ENCODE measurements around the gene MYRF. TPM values are rescaled to one million over a fixed set of nuclear protein-coding genes. Genes with fewer than 3 reads are reported as not detected.

The MYRF gene
- total and polyA plus RNA-seq, 2 of the 13 experiments (the other 11 are each of a cell fraction or from before 2014, with no cell fraction given), result 10.2 to 25.9 TPM

DNA sequence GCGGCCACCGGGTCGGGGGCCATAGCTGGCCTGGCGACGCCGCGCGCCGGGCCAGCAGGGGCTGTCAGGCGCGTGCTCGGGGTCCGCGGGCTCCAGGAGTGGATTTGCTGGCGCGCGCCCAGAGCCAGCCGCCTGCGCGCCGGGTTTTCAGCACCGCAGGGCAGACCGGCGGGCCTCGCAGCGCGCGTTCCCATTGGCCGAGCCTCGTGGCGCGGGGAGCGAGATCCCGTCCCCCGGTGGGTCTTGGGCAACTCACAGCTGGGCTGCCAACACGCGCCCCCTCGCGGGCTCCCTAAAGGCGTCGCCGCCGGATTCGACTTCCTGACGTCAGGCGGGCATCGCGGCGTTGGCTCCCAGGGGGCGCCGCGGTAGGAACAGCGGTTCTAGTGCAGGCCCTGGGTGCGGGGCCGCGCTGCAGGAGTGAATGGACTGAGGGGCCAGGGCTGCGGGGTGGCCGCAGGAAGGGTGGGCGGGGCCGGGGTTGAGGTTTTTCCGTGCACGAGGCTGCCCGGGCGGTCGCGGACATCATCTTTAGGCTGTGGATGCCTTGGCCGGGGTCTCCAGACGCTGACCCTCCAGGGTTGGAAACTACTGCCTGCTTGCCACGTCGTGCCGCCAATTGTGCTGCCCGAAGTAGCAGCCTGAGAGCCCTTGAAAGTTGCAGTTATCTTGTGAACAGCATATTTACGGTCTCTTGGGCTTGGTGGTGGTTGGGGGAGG lies 64.5 kb downstream of the MYRF start, which contains the start of gene FADS1 (continued):
- TF ChIP-seq, protein P1, sequence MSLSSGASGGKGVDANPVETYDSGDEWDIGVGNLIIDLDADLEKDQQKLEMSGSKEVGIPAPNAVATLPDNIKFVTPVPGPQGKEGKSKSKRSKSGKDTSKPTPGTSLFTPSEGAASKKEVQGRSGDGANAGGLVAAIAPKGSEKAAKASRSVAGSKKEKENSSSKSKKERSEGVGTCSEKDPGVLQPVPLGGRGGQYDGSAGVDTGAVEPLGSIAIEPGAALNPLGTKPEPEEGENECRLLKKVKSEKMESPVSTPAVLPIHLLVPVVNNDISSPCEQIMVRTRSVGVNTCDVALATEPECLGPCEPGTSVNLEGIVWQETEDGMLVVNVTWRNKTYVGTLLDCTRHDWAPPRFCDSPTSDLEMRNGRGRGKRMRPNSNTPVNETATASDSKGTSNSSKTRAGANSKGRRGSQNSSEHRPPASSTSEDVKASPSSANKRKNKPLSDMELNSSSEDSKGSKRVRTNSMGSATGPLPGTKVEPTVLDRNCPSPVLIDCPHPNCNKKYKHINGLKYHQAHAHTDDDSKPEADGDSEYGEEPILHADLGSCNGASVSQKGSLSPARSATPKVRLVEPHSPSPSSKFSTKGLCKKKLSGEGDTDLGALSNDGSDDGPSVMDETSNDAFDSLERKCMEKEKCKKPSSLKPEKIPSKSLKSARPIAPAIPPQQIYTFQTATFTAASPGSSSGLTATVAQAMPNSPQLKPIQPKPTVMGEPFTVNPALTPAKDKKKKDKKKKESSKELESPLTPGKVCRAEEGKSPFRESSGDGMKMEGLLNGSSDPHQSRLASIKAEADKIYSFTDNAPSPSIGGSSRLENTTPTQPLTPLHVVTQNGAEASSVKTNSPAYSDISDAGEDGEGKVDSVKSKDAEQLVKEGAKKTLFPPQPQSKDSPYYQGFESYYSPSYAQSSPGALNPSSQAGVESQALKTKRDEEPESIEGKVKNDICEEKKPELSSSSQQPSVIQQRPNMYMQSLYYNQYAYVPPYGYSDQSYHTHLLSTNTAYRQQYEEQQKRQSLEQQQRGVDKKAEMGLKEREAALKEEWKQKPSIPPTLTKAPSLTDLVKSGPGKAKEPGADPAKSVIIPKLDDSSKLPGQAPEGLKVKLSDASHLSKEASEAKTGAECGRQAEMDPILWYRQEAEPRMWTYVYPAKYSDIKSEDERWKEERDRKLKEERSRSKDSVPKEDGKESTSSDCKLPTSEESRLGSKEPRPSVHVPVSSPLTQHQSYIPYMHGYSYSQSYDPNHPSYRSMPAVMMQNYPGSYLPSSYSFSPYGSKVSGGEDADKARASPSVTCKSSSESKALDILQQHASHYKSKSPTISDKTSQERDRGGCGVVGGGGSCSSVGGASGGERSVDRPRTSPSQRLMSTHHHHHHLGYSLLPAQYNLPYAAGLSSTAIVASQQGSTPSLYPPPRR (CRISPR knock-in tag; IDR thresholded peaks at IDR 0.05; ENCODE audit: borderline replicate concordance), result peak; percentile 59; the same call in 1 of the 2 replicates
- TF ChIP-seq ZBTB7A (CRISPR knock-in tag; IDR thresholded peaks at IDR 0.05) (peak; percentile 68; the same call in 1 of the 2 replicates), ZNF232 (CRISPR knock-in tag; IDR thresholded peaks at IDR 0.05; ENCODE audit: borderline replicate concordance) (peak; percentile 87; the same call in 1 of the 2 replicates), JUND (CRISPR knock-in tag; IDR thresholded peaks at IDR 0.05) (peak; percentile 58; the same call in 1 of the 2 replicates), ZNF543 (CRISPR knock-in tag; IDR thresholded peaks at IDR 0.05) (peak; percentile 97), RARG (CRISPR knock-in tag; IDR thresholded peaks at IDR 0.05; ENCODE audit: low read depth) (0 out of 2 replicates have a peak, but pooled peaks have one; percentile 51), ZNF34 (CRISPR knock-in tag; IDR thresholded peaks at IDR 0.05; ENCODE audit: borderline replicate concordance) (peak; percentile 99), KDM2A (CRISPR knock-in tag; IDR thresholded peaks at IDR 0.05; ENCODE audit: borderline replicate concordance, low read depth) (peak; percentile 95), WIZ (CRISPR knock-in tag; IDR thresholded peaks at IDR 0.05) (0 out of 2 replicates have a peak, but pooled peaks have one; percentile 58), ZNF816 (CRISPR knock-in tag; IDR thresholded peaks at IDR 0.05; ENCODE audit: borderline replicate concordance) (peak; percentile 83), ELK4 (CRISPR knock-in tag; IDR thresholded peaks at IDR 0.05; ENCODE audit: borderline replicate concordance) (0 out of 2 replicates have a peak, but pooled peaks have one; percentile 17), ZNF33A (CRISPR knock-in tag; IDR thresholded peaks at IDR 0.05; ENCODE audit: borderline replicate concordance) (0 out of 2 replicates have a peak, but pooled peaks have one; percentile 42), GMEB1 (CRISPR knock-in tag; IDR thresholded peaks at IDR 0.05; ENCODE audit: borderline replicate concordance) (peak; percentile 86), ZNF274 (CRISPR knock-in tag; IDR thresholded peaks at IDR 0.05) (peak; percentile 78), FOXK1 (CRISPR knock-in tag; IDR thresholded peaks at IDR 0.05; ENCODE audit: borderline replicate concordance, low read depth) (no peak), ZNF569 (CRISPR knock-in tag; IDR thresholded peaks at IDR 0.05; ENCODE audit: borderline replicate concordance) (no peak), ZNF430 (CRISPR knock-in tag; IDR thresholded peaks at IDR 0.05) (peak; percentile 94), JDP2 (CRISPR knock-in tag; IDR thresholded peaks at IDR 0.05; ENCODE audit: borderline replicate concordance) (no peak; the same call in 1 of the 2 replicates), HMG20A (CRISPR knock-in tag; IDR thresholded peaks at IDR 0.05; ENCODE audit: borderline replicate concordance) (no peak), KLF15 (CRISPR knock-in tag; IDR thresholded peaks at IDR 0.05; ENCODE audit: borderline replicate concordance) (no peak), KLF6 (CRISPR knock-in tag; IDR thresholded peaks at IDR 0.05) (peak; percentile 53; the same call in 1 of the 2 replicates), ZFP36L2 (CRISPR knock-in tag; IDR thresholded peaks at IDR 0.05) (no peak)

All from HepG2 (cell line).